GM19455 (cell line): ENCODE results near the gene VPREB1.
"Not testable (repeated sequence)": the region's sequence is repeated elsewhere in the genome, so short reads cannot be mapped to it uniquely, and the experiment has no call there.

Experiments used
- ATAC-seq: cut with Tn5 transposase; IDR thresholded peaks from one replicate; pipeline ENCODE4 v1.9.1; 2021; ENCODE audit not compliant: unreplicated experiment

The VPREB1 gene, protein sequence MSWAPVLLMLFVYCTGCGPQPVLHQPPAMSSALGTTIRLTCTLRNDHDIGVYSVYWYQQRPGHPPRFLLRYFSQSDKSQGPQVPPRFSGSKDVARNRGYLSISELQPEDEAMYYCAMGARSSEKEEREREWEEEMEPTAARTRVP

DNA sequence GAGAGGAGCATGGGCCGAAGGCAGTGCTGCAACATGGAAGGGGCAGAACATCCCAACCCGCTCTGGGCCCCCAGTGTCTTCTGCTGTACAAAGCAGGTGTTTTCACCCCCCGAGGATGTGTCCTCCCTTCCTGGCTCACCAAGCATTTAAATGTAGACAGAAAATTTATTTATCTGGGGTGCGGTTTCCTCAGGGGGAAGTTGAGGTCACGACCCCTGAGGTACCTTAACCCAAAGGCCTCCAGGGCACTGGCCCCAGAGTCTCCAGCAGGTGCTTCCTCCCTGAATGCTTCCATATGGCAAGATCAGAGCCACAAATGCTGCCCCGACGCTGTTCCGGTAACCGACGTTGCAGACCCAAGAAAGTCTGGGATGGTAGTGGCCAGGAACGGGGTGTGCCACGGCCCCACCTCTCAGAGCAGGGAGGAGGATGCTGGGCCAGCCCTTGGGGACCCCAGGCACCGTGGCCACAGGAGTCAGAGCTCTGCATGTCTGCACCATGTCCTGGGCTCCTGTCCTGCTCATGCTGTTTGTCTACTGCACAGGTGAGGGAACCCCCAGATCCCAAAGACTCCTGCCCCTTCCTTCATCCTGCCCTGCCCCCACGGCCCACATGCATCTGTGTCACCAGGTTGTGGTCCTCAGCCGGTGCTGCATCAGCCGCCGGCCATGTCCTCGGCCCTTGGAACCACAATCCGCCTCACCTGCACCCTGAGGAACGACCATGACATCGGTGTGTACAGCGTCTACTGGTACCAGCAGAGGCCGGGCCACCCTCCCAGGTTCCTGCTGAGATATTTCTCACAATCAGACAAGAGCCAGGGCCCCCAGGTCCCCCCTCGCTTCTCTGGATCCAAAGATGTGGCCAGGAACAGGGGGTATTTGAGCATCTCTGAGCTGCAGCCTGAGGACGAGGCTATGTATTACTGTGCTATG, at the start of gene VPREB1:
Gene VPREB1, plus strand, starts transcription at position 471 of the 935 bp plus-strand sequence. Its CDS starts 28 bp downstream, at position 499.
- ATAC-seq: no peak

DNA sequence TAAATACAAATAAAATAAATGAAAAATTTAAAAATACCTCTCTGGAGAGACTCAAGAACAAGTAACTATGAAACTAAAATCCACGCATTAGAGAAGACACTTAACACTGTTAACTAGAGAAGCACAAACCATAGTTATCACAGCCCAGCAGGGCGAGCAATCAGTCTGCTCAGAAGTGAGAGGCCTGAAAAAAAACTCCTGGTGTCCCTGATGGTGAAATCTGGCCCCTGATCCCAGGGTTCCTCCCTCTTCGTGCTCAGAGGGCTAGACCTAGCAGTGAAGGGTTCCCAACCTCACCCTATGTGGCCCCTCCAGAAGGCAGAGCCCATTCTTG, 49.7 kb upstream of the VPREB1 start:
- ATAC-seq: no peak

DNA sequence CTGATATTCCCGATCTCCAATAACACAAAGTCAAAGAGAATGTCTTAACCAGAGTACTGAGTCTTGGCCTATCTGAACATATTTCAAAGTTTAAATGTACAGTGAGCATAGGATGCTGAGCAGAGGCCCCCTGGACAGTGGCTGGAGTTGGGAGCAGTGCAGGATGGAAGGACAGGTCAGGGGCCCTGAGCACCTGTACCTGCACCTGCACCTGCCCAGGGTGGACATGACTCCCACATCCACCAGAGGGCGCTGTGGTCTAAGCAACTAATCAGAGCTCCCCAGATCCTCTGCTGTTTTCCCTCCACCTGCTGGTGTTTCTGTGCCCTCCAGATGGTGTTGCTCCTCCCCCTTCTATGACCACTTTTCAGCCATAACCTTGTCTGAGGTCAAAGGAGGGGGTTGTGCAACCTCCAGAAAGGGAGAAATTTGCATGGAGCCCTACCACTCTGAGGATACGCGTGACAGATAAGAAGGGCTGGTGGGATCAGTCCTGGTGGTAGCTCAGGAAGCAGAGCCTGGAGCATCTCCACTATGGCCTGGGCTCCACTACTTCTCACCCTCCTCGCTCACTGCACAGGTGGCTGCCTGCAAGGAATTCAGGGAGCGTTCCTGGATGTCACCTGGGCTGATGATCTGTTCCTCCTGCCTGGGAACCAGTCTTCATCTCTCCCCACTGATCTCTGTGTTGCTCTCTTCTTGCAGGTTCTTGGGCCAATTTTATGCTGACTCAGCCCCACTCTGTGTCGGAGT, 49.1 kb upstream of the VPREB1 start:
- no peak for ATAC-seq

DNA sequence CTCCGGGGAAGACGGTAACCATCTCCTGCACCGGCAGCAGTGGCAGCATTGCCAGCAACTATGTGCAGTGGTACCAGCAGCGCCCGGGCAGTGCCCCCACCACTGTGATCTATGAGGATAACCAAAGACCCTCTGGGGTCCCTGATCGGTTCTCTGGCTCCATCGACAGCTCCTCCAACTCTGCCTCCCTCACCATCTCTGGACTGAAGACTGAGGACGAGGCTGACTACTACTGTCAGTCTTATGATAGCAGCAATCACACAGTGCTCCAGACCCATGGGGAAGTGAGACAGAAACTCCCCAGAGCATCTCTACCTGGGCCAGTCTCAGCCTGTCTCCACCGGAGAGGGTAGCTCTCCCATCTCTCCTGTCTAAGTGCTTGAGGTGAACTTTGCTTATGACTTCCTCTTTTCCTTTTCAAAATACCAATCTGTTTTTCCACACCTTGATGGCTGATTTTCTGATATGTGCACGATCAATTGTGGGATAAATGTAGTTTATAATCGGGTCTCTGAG, 48.5 kb upstream of the VPREB1 start:
- no peak for ATAC-seq

DNA sequence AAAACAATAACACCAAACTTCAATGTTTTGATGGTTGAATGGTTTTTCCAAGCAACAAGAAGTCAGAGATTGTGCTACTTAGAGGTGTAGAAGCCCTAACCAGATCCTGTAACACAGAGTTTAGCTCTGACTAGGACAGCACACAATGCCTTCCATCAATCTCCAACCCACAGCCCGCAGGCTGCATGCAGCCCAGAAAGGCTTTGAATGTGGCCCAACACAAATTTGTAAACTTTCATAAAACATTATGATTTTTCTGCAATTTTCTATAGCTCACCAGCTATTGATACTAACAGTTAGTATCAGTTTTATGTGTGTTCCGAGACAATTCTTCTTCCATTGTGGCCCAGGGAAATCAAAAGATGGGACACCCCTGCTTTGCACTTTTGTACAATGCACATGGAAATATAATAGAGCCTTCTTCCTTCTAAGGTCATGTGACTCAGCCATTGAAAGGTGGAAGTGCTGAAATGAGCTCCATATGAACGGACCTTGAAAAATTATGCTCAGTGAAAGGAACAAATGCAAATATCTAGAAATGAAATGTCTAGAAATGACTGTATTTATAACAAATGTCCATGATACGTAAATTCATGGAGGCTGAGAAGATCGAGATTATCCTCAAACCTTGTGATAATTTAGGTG, 47.6 kb upstream of the VPREB1 start:
- no peak for ATAC-seq

DNA sequence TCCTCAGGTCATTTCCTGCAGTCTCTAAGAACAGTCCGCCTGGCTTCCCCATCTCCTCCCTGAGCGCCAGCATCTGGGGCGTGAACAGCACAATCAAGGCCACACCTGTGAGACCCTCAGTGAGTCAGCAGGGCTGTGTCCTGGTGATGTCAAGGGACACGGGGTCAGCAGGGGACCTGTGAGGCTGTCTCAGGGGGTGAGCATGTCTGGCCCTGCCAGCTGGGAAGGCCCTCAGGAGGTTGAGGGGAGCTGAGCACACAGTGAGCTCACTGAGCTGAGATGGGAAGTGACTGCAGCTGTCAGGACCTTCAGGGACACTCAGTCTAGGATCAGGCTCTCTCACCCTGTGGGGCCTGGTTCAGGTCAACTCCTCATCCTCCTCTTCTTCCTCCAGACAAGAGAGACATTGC, 46.6 kb upstream of the VPREB1 start:
- ATAC-seq: no peak

DNA sequence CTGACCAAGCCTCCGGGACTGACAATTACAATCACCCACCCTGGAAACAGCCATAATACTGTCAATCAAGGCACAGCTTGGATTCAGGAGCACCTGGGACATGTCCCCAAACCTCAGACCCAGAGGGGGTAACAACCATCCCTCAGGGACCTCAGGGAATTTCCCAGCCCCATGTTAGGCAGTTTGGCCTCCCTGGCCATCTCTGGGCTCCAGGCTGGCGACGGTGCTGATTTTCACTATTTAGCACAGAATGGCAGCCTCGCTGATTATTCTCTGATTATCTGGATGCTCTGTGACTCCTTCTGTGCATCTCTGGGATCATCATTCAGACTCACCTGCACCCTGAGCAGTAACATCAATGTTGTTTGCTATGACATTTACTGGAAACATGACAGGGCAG, 45.8 kb upstream of the VPREB1 start:
- ATAC-seq: no peak

DNA sequence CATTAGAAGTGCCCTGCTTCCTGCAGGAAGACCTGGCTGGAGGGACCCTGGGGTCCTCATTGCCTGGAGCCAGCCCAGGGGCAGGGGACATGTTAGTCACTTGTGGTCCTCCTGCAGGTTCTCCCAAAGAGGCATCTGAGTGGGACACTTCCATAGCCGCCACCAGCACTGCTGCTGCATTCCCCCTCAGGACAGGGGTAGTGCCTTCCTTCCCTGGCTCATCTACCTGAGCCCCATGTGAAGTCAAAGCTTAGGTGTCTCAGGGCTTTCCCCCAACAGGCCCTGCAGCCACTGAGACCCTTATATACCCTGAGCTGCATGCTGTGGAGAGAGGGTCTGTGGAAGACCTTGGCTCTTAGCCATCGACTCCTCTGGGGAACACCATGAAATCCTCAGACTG, 45.0 kb upstream of the VPREB1 start:
- no peak for ATAC-seq

DNA sequence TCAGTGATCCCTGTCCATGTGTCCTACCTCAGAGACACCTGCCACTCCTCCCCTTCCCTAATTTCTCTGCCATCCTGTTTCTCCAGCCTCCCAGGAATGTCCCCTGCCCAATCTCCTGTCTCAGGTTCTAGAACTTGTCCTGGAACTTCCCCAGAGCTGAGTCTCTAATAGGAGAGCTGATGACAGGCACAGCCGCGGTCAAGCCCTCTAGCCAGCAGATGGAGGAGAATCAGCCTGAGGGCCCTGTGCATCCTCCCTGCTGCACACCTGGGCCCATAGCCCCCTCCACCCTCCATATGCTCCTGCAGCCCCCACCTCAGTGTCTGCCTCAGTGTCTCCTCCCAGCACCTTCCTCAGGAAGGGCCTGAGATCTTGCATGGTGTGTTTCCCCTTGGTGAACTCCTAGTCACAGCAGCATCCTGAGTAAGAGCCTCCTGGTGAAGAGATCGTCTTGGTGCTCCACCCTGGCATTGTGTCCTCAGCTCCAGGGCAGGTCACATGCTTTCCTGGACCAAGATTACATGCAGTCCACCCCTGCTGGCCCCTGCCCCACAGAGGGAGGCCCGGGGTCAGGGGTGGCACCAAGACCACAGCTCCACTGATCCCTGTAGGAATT, 43.9 kb upstream of the VPREB1 start:
- no peak for ATAC-seq

DNA sequence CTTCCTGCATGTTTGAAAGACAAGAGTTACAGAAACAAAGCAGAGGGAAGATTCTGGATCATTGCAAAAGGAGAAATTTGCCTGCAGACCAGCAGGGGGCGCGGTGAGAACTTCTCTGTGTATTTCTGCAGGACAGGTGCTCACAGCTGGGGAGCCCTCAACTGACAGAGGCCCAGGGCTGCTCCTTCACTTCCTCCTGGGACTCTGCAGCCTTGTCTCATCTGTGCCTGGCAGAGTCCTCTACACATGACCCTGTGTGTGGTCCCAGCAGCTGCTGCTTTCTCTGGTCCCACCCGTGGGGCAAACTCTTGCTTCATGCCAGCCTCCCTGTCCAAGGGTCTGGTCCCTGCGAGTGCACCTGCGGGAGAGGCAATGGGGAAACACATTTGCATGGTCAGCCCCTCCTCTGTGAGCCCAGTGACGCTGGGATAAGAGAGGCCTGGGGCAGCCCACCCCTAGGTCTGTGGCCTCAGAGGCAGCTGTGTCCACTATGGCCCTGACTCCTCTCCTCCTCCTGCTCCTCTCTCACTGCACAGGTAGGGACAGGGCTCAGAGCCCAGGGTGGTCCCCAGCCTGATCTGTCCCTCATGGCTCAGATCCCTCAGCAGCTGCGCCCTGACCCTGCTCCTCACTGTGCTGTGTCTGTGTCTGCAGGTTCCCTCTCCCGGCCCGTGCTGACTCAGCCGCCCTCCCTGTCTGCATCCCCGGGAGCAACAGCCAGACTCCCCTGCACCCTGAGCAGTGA, 43.2 kb upstream of the VPREB1 start:
- no peak for ATAC-seq

DNA sequence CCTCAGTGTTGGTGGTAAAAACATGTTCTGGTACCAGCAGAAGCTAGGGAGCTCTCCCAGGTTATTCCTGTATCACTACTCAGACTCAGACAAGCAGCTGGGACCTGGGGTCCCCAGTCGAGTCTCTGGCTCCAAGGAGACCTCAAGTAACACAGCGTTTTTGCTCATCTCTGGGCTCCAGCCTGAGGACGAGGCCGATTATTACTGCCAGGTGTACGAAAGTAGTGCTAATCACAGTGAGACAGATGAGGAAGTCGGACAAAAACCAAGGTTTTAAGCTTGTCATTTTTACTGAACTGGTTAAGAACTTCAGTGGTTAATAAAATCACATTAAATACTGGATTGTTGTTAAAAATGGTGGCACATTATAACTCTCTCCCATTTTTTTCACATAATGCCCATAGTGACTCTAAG, 42.6 kb upstream of the VPREB1 start:
- no peak for ATAC-seq

DNA sequence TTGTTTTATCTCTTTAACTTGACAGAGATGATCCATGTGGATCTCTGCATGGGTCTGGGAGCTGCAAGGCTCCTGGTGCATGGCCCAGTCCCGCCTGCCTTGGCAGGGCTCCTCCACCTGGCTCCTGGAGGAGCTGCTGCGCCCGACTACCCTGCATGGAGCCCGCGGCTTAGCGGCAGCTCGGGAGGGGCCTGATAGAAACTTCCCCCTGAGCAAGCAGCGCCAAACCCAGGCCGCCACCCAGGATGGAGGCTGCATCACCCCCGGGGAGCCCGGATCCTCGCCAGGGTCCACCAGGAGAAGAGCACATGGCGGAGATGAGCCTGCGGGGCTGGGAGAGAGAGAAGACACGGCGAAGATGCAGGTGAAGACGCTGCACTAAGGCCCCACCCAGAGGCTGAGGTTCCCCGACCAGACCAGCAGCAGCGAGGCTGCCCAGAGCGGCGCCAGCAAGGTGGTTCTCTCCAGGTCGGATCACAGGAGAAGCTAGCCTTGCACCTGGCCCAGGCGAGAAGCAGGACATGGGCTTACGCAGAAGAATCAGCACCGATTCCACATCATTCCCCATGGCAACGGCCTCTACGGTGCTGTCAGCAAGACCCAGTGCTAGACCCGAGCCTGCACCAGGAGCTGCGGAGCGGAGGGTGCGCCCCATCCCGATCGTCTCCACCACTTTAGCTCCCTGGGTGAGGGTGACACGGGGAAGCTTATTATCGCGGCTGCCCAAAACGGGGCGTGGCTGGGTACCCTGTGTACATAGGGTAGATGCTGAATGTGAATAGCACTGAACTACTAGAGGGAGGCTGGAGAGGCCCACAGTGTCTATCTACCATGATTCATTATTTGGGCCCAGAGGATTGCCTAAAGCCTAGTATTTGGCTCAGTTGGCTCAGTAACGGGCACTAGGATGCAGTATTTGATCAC, 41.3 kb upstream of the VPREB1 start:
- no peak for ATAC-seq

DNA sequence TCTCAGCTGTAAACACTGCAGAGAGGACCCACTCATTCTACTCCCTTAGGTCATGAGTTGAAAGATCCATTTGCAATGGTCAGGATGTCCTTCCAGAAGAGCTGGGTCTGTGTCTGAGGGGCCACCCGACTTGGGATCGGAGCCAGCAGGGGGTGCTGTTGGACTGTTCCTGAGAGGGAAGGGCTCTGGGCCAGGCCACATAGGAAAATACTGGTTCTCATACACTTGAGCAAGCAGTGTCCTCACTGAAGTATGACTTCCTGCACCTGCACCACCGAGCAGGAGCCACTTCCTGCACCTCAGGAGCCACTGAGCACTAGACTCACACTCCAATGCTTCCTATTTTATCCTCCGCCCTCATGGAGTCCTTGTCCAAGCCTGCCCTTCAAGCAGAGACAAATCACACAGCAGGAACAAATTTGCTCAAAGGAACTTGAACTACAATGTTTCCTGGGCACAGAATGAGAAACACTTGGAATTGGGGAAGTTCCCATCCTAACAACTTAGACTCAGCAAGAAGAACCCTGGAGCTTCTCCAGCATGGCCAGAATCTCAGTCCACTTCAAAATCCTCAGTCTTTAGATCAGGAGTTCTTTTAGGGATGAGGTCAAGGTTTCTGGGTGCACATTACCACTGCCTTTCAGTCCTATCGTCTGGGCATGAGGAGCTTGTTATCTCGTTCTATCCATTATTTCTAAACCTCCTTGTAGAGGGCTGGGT, 36.6 kb upstream of the VPREB1 start:
- peak; percentile 66 for ATAC-seq

DNA sequence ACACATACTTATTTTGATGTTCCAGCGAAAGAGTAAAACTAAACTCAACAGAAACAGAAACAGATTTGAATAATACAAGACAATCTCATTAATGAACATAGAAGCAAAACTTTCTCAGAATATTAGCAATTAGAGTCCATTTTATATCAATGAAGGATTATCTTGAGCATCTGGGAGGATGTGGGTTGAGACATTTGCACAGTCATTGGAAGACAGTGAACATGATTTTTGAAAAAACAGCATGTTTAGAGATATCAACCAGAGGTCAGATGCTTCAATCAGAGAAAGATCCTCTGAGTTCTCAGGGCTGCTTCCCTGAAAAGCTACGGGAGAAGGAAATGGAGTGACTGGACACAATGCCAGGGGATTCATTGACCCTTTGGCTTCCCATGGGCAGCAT, 35.9 kb upstream of the VPREB1 start:
- no peak for ATAC-seq

DNA sequence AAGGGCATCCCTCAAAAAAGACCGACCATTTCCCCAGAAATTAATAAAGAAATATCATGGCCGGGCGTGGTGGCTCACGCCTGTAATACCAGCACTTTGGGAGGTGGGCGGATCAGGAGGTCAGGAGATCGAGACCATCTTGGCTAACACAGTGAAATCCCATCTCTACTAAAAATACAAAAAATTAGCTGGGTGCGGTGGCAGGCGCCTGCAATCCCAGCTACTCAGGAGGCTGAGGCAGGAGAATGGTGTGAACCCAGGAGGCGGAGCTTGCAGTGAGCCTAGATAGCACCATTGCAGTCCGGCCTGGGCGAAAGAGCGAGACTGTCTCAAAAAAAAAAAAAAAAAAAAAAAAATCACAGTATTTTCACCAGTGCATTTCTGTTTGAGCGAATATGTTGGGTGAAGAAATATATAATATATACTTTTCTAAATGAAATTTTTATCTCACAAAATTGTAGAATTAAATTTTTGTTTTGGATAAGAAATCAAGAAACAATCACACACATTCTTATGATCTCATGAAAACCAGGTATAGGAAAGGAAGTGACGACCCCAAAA, 35.4 kb upstream of the VPREB1 start:
- ATAC-seq: not testable (repeated sequence)

DNA sequence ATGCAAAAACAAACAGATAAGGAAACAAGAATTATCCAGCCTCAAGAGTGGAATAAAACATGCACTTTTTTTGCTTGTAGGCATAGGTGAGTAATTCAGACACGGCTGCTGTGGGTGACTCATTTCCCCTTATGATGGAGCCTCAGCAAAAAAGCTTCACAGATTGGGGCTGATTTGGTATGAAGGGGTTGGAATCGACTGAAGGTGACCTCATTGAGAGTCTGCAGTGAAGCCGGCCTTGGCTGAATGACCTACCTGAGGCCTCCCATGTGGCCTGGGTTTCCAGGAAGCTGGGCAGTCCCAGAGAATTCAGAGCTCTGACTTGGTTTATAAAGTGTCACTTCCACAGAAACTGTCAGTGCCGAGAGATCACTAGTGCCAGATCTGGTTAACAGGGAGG, 34.2 kb upstream of the VPREB1 start:
- ATAC-seq: no peak

DNA sequence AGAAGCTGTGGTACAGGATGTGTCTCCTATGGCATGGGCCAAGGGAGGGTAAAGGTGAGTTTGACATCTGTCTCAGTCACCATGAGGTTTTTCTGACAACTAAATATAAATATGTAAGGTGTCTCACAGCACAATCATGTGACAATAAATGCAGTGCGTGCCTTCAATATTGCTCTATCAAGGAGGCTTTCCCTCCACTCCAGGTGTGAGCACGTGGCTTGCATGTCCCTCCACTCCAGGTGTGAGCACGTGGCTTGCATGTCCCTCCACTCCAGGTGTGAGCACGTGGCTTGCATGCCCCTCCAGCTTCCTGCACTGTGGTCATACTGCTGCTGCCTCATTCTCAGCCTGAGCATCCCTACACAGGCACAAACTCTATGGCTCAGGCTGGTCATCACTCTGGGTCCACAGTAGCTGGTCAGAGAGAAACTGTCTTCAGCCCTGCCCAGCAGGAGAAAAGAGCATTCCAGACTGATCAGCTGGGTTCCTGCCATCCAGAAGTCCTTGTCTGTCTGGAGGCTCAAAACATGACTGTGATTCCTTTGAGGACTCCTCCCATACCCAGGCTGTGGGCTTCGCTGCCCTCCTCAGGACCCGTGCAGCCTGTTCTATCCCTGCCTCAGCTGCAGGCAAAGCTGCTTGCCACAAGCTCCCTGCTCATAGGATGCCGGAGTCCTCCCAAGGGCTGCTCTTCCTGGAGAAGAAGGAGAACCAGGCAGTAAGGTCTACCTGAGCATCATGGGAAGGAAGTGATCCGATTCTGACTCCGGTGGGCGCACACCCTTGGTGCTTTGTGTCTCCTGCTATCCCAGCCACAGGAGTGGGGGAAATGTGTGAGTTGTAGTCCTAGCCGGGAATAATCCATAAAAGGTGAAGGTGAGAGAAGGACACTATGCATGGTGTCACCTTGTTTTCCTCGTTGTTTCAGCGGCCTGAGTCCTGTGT, 33.4 kb upstream of the VPREB1 start:
- no peak for ATAC-seq
